Endothelial cell of umbilical vein (primary cell): ENCODE data around the gene UNC5A.

Source experiments
- EZH2 ChIP-seq: IDR thresholded peaks from 2 replicates; pipeline ENCODE4 v1.6.1; 2012; ENCODE audit warnings: borderline replicate concordance, low read depth, mild to moderate bottlenecking, moderate library complexity, low read length, inconsistent platforms; ENCODE audit not compliant: severe bottlenecking
- FOS ChIP-seq: IDR thresholded peaks from 2 replicates; pipeline ENCODE4 v1.6.1; 2011; ENCODE audit warnings: mild to moderate bottlenecking, low read length, moderate library complexity, borderline replicate concordance; ENCODE audit not compliant: insufficient read depth
- GATA2 ChIP-seq: IDR thresholded peaks from 2 replicates; pipeline ENCODE4 v1.7.0; 2011; ENCODE audit warnings: low read depth, mild to moderate bottlenecking, moderate library complexity, mixed read lengths, low read length; ENCODE audit not compliant: insufficient read length, insufficient read depth
- JUN ChIP-seq: IDR thresholded peaks from 2 replicates; pipeline ENCODE4 v1.6.1; 2011; ENCODE audit warnings: borderline replicate concordance, low read depth; ENCODE audit not compliant: insufficient read length, insufficient read depth
- MAX ChIP-seq: IDR thresholded peaks from 2 replicates; pipeline ENCODE4 v1.6.1; 2011; ENCODE audit not compliant: insufficient read depth, insufficient read length
- MYC ChIP-seq: IDR thresholded peaks from one replicate; pipeline ENCODE4 v1.6.1; 2011; ENCODE audit warnings: mild to moderate bottlenecking, low read depth, low read length
- POLR2A ChIP-seq: IDR thresholded peaks from 2 replicates; pipeline ENCODE4 v1.6.1; 2012; ENCODE audit warnings: low read depth, mild to moderate bottlenecking, control low read depth, low read length
- POLR2AphosphoS5 ChIP-seq: IDR thresholded peaks from 2 replicates; pipeline ENCODE4 v1.6.1; 2012; ENCODE audit warnings: low read depth, mild to moderate bottlenecking, control low read depth, low read length, moderate library complexity; ENCODE audit not compliant: insufficient read depth
- TF ChIP-seq, protein P1 (sequence below), 2 donors: IDR thresholded peaks; 1 replicate in 1 of 2; 2 replicates in 1 of 2; pipeline ENCODE4 v1.5.1; 2011; ENCODE audit warnings: low read length in 2 of 2, mild to moderate bottlenecking in 2 of 2, moderate library complexity in 2 of 2, control low read depth in 1 of 2, inconsistent platforms in 1 of 2, low read depth in 1 of 2; ENCODE audit not compliant: insufficient read depth in 1 of 2; ENCODE audit errors: extremely low read depth in 1 of 2

- TF ChIP-seq, protein P1, sequence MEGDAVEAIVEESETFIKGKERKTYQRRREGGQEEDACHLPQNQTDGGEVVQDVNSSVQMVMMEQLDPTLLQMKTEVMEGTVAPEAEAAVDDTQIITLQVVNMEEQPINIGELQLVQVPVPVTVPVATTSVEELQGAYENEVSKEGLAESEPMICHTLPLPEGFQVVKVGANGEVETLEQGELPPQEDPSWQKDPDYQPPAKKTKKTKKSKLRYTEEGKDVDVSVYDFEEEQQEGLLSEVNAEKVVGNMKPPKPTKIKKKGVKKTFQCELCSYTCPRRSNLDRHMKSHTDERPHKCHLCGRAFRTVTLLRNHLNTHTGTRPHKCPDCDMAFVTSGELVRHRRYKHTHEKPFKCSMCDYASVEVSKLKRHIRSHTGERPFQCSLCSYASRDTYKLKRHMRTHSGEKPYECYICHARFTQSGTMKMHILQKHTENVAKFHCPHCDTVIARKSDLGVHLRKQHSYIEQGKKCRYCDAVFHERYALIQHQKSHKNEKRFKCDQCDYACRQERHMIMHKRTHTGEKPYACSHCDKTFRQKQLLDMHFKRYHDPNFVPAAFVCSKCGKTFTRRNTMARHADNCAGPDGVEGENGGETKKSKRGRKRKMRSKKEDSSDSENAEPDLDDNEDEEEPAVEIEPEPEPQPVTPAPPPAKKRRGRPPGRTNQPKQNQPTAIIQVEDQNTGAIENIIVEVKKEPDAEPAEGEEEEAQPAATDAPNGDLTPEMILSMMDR (IDR thresholded peaks at IDR 0.05; ENCODE audit: extremely low read depth in 1 of 2, insufficient read depth in 1 of 2, low read depth in 1 of 2, low read length in 2 of 2): no peak
- no peak for TF ChIP-seq POLR2A
- TF ChIP-seq MYC: no peak
- TF ChIP-seq POLR2AphosphoS5: no peak
- no peak for TF ChIP-seq JUN
- no peak for TF ChIP-seq EZH2
- TF ChIP-seq MAX: no peak
- no peak for TF ChIP-seq GATA2
- TF ChIP-seq FOS: no peak
Observed at GRCh38 chr5:176798086-176798876, 12.1 kb upstream of the UNC5A start.
